H1 (cell line): Measurements from ENCODE around the gene NPY4R2. TPM values are rescaled to one million over a fixed set of nuclear protein-coding genes. Genes with fewer than 3 reads are reported as not detected.
"Not testable (repeated sequence)": the region's sequence is repeated elsewhere in the genome, so short reads cannot be mapped to it uniquely, and the experiment has no call there.

Experiments
- CTCF ChIA-PET: fragments of 300-600 bp; sonication (Branson Sonifier 250); formaldehyde crosslinking; loops from one replicate; lab custom pipeline; 2021; ENCODE audit not compliant: partially characterized antibody; lab: Charles Lee
- POLR2A ChIA-PET: fragments of 300-600 bp; sonication (Branson Sonifier 250); formaldehyde crosslinking; loops from one replicate; lab custom pipeline; 2021; ENCODE audit warnings: inconsistent platforms; ENCODE audit not compliant: partially characterized antibody; lab: Charles Lee
- DNase-seq, 2 experiments: peaks; one replicate each; pipeline versions ENCODE4 v3.0.0 to v3.0.0-alpha.2; 2010 to 2022; ENCODE audit warnings: low spot score in 2 of 2, low read depth in 1 of 2, mixed read lengths in 1 of 2
- FAIRE-seq: peaks from 2 replicates; lab custom pipeline; 2011; peaks lifted over from hg19 to GRCh38; lab: Jason Lieb, UNC
- H2AFZ ChIP-seq: 2 replicates; pipeline ENCODE4 v1.8.1; 2012; ENCODE audit warnings: low read length, inconsistent platforms
- H2AK5ac ChIP-seq: 2 replicates; pipeline ENCODE4 v1.6.1; 2013; ENCODE audit warnings: low read depth, low read length
- H2BK120ac ChIP-seq: replicated peaks from 2 replicates; pipeline ENCODE3; 2013; ENCODE audit warnings: low read depth, low read length, inconsistent platforms
- H2BK12ac ChIP-seq: 2 replicates; pipeline ENCODE4 v1.6.1; 2013; ENCODE audit warnings: low read depth, low read length
- H2BK15ac ChIP-seq: 2 replicates; pipeline ENCODE4 v1.6.1; 2013; ENCODE audit warnings: low read length
- H2BK20ac ChIP-seq: 2 replicates; pipeline ENCODE4 v1.6.1; 2013; ENCODE audit warnings: low read length
- H2BK5ac ChIP-seq: 2 replicates; pipeline ENCODE4 v1.6.1; 2013; ENCODE audit warnings: low read depth, low read length
- H3K14ac ChIP-seq: 2 replicates; pipeline ENCODE4 v1.6.1; 2013; ENCODE audit warnings: inconsistent platforms; ENCODE audit not compliant: insufficient read length
- H3K18ac ChIP-seq: 2 replicates; pipeline ENCODE4 v1.6.1; 2013; ENCODE audit warnings: low read length; ENCODE audit errors: extremely low read depth
- H3K23ac ChIP-seq: 2 replicates; pipeline ENCODE4 v1.6.1; 2013; ENCODE audit warnings: inconsistent platforms; ENCODE audit not compliant: insufficient read length
- H3K23me2 ChIP-seq: 2 replicates; pipeline ENCODE4 v1.6.1; 2013; ENCODE audit warnings: low read depth, low read length
- H3K27ac ChIP-seq: 2 replicates; pipeline ENCODE4 v1.6.1; 2011; ENCODE audit warnings: low read depth, low read length, inconsistent platforms
- H3K27me3 ChIP-seq, 4 experiments: replicated peaks in 1 of 4; 1 replicate in 1 of 4; 2 replicates in 3 of 4; pipeline versions ENCODE4 v1.6.1 to v1.8.1; 2011 to 2013; ENCODE audit warnings: low read length in 3 of 4, mild to moderate bottlenecking in 3 of 4, inconsistent platforms in 2 of 4, mixed read lengths in 2 of 4, moderate library complexity in 1 of 4; ENCODE audit not compliant: control insufficient read depth in 3 of 4, insufficient read depth in 3 of 4; ENCODE audit errors: extremely low read depth in 1 of 4
- H3K36me3 ChIP-seq, 4 experiments: 2 replicates each; pipeline versions ENCODE4 v1.6.1 to v1.8.1; 2011 to 2013; ENCODE audit warnings: mild to moderate bottlenecking in 4 of 4, low read length in 3 of 4, moderate library complexity in 2 of 4, control low read depth in 1 of 4, inconsistent platforms in 1 of 4; ENCODE audit not compliant: insufficient read depth in 4 of 4, control insufficient read depth in 2 of 4
- H3K4ac ChIP-seq: replicated peaks from 2 replicates; pipeline ENCODE3; 2013; ENCODE audit warnings: low read length, low read depth, mixed read lengths, inconsistent platforms; ENCODE audit not compliant: insufficient read length
- H3K4me1 ChIP-seq, 4 experiments: replicated peaks in 1 of 4; 1 replicate in 1 of 4; 2 replicates in 3 of 4; pipeline versions ENCODE4 v1.6.1 to v1.8.1; 2011 to 2013; ENCODE audit warnings: low read length in 3 of 4, inconsistent platforms in 2 of 4, mixed read lengths in 1 of 4; ENCODE audit not compliant: insufficient read depth in 4 of 4, control insufficient read depth in 3 of 4
- H3K4me2 ChIP-seq, 2 experiments: 2 replicates each; pipeline versions ENCODE4 v1.6.1 to v1.8.1; 2011 to 2013; ENCODE audit warnings: low read depth in 2 of 2, low read length in 2 of 2, control low read depth in 1 of 2, inconsistent platforms in 1 of 2, mild to moderate bottlenecking in 1 of 2; ENCODE audit not compliant: insufficient read depth in 1 of 2
- H3K4me3 ChIP-seq, 4 experiments: fragments of 200-600, 300-600 bp in 1 of 4; sonication (generic), shearing (Covaris generic), sonication (Bioruptor Twin) in 1 of 4; 2 replicates each; pipeline versions ENCODE4 v1.5.1 to v1.8.1; 2011 to 2016; ENCODE audit warnings: low read length in 4 of 4, low read depth in 3 of 4, control low read depth in 2 of 4, inconsistent platforms in 2 of 4, mild to moderate bottlenecking in 2 of 4, mixed read lengths in 1 of 4, moderate library complexity in 1 of 4; ENCODE audit not compliant: insufficient read depth in 2 of 4; ENCODE audit errors: extremely low read depth in 1 of 4
- H3K56ac ChIP-seq: replicated peaks from 2 replicates; pipeline ENCODE3; 2013; ENCODE audit warnings: low read depth, mild to moderate bottlenecking, mixed read lengths, low read length, inconsistent platforms; ENCODE audit not compliant: insufficient read length
- H3K79me1 ChIP-seq: 2 replicates; pipeline ENCODE4 v1.6.1; 2013; ENCODE audit warnings: low read depth, low read length, control low read depth
- H3K79me2 ChIP-seq, 2 experiments: 2 replicates each; pipeline versions ENCODE4 v1.6.1 to v1.8.1; 2012 to 2013; ENCODE audit warnings: low read length in 2 of 2, mild to moderate bottlenecking in 2 of 2, inconsistent platforms in 1 of 2; ENCODE audit not compliant: insufficient read depth in 2 of 2, control insufficient read depth in 1 of 2
- H3K9ac ChIP-seq, 4 experiments: replicated peaks in 1 of 4; 1 replicate in 1 of 4; 2 replicates in 3 of 4; pipeline versions ENCODE4 v1.6.1 to v1.8.1; 2011 to 2013; ENCODE audit warnings: low read depth in 3 of 4, low read length in 3 of 4, control low read depth in 2 of 4, mild to moderate bottlenecking in 2 of 4, moderate library complexity in 2 of 4, inconsistent platforms in 1 of 4; ENCODE audit errors: extremely low read depth in 1 of 4
- H3K9me3 ChIP-seq, 2 experiments: 2 replicates each; pipeline versions ENCODE4 v1.6.1 to v1.8.1; 2012 to 2013; ENCODE audit warnings: mild to moderate bottlenecking in 2 of 2, moderate library complexity in 2 of 2, control low read depth in 1 of 2, inconsistent platforms in 1 of 2, low read depth in 1 of 2, low read length in 1 of 2, mixed read lengths in 1 of 2; ENCODE audit not compliant: insufficient read depth in 2 of 2
- H4K20me1 ChIP-seq, 2 experiments: replicated peaks in 1 of 2; 2 replicates each; pipeline versions ENCODE3 to v1.8.1; 2011 to 2013; ENCODE audit warnings: inconsistent platforms in 2 of 2, low read length in 2 of 2, mild to moderate bottlenecking in 1 of 2; ENCODE audit not compliant: insufficient read depth in 2 of 2, control insufficient read depth in 1 of 2
- H4K5ac ChIP-seq: 2 replicates; pipeline ENCODE4 v1.6.1; 2013; ENCODE audit warnings: low read length, low read depth, mixed read lengths, inconsistent platforms; ENCODE audit not compliant: insufficient read length
- H4K8ac ChIP-seq: 2 replicates; pipeline ENCODE4 v1.8.0; 2013; ENCODE audit warnings: mild to moderate bottlenecking, moderate library complexity, low read length, inconsistent platforms; ENCODE audit not compliant: insufficient read depth; ENCODE audit errors: extremely low read depth
- H4K91ac ChIP-seq: replicated peaks from 2 replicates; pipeline ENCODE3; 2013; ENCODE audit warnings: low read length, mixed read lengths, inconsistent platforms; ENCODE audit not compliant: insufficient read length
- WGBS, 2 experiments: shearing (Covaris generic) in 1 of 2; methylation state at CpG; one replicate each; pipeline versions ENCODE4 v1.1.6 to v1.1.7; 2013 to 2015; ENCODE audit warnings: low lambda C conversion rate in 2 of 2, mixed read lengths in 2 of 2, inconsistent platforms in 1 of 2, low coverage in 1 of 2, missing lambda C conversion rate in 1 of 2; ENCODE audit not compliant: insufficient replicate concordance in 2 of 2, insufficient coverage in 1 of 2, insufficient read length in 1 of 2; ENCODE audit errors: extremely low coverage in 1 of 2, missing lambda C conversion rate in 1 of 2; 5-methylcytosine and 5-hydroxymethylcytosine counted together
- polyA plus RNA-seq, 7 experiments: library from polyadenylated mRNA; depleted of rRNA in 3 of 7; stranded (reverse) in 5 of 7; unstranded in 2 of 7; fragments of >200 nt in 5 of 7; fragments of 200-250 nt in 2 of 7; gene quantifications; 1 replicate in 5 of 7; 2 replicates in 1 of 7; 4 replicates in 1 of 7; pipeline versions ENCODE4 v1.2.1 to v1.2.3, GENCODE V29; 2011 to 2013; ENCODE audit warnings: missing spikeins in 2 of 7, mixed read lengths in 2 of 7
- total RNA-seq: library from RNA; stranded (reverse); fragmentation: NEBNext Ultra II Directional; extraction: Animal tissue kit (Norgen Biotek cat#: 25700); gene quantifications from 2 replicates; pipeline ENCODE4 v1.2.1, GENCODE V29; 2021

Gene NPY4R2
- total and polyA plus RNA-seq, 2 of the 8 experiments (the other 6 are each of a cell fraction or from before 2014, with no cell fraction given), result 0.05 TPM; not detected in 1

GRCh38 chr10:47872236-47872635, 46.2 kb upstream of the NPY4R2 start:
- H2BK12ac ChIP-seq, H3K18ac ChIP-seq, H4K20me1 ChIP-seq, H3K9ac ChIP-seq, H2BK20ac ChIP-seq, H2BK120ac ChIP-seq, H3K36me3 ChIP-seq, H4K91ac ChIP-seq, H2AK5ac ChIP-seq, H4K8ac ChIP-seq, H2BK5ac ChIP-seq, H3K4ac ChIP-seq, POLR2A ChIA-PET, DNase-seq, H3K4me3 ChIP-seq, H3K14ac ChIP-seq, H3K79me1 ChIP-seq, H4K5ac ChIP-seq, FAIRE-seq, H3K4me2 ChIP-seq, H3K27me3 ChIP-seq, H3K56ac ChIP-seq, H3K23ac ChIP-seq, H2BK15ac ChIP-seq, H3K4me1 ChIP-seq, H3K9me3 ChIP-seq, CTCF ChIA-PET, H3K27ac ChIP-seq, H3K79me2 ChIP-seq, H2AFZ ChIP-seq, H3K23me2 ChIP-seq: not testable (repeated sequence)
- no CpG with 5 or more reads among the region's 5 CpGs for WGBS, 2 experiments

- H3K56ac ChIP-seq, H2AFZ ChIP-seq, H3K79me2 ChIP-seq, CTCF ChIA-PET, H3K4me3 ChIP-seq, H3K4me1 ChIP-seq, DNase-seq, H3K4ac ChIP-seq, H3K36me3 ChIP-seq, H3K79me1 ChIP-seq, H3K18ac ChIP-seq, H3K23ac ChIP-seq, H3K27me3 ChIP-seq, H3K9me3 ChIP-seq, H2BK15ac ChIP-seq, H2BK12ac ChIP-seq, H3K4me2 ChIP-seq, H3K9ac ChIP-seq, H3K27ac ChIP-seq, H2BK5ac ChIP-seq, H3K14ac ChIP-seq, H3K23me2 ChIP-seq, H4K91ac ChIP-seq, H2AK5ac ChIP-seq, H2BK120ac ChIP-seq, H4K8ac ChIP-seq, H4K5ac ChIP-seq, POLR2A ChIA-PET, H4K20me1 ChIP-seq, FAIRE-seq, H2BK20ac ChIP-seq: not testable (repeated sequence)
- no CpG with 5 or more reads among the region's 3 CpGs for WGBS, 2 experiments
Measured at GRCh38 chr10:47884239-47884638, 34.2 kb upstream of the NPY4R2 start.
